Astrocyte of the spinal cord (primary cell): ENCODE results near the gene S100A7A.

Experiments used
- DNase-seq: peaks from one replicate; pipeline ENCODE4 v3.0.0; 2011; ENCODE audit warnings: low read depth, low spot score
- H3K4me3 ChIP-seq: 2 replicates; pipeline ENCODE4 v1.5.1; 2011; ENCODE audit warnings: low read depth, mild to moderate bottlenecking, low read length, moderate library complexity
- CTCF ChIP-seq: IDR thresholded peaks from 2 replicates; pipeline ENCODE4 v1.5.1; 2012; ENCODE audit warnings: low read depth, mild to moderate bottlenecking, low read length, inconsistent platforms
- in situ Hi-C: cut with HindIII; loops from 2 replicates; pipeline ENCODE4 v1.10.0; 2017; ENCODE audit warnings: low sequenced_read_pairs

The S100A7A gene

GRCh38 chr1:153430561-153430960 is 14.2 kb downstream of the S100A7A start:
- in situ Hi-C loops, result no loop called here
- no peak for TF ChIP-seq CTCF
- H3K4me3 ChIP-seq, result no peak overlapping the region
- no peak for DNase-seq

GRCh38 chr1:153431002-153431401 is 14.7 kb downstream of the S100A7A start:
- no peak for TF ChIP-seq CTCF
- in situ Hi-C loops, result no loop called here
- no peak overlapping the region for H3K4me3 ChIP-seq
- no peak for DNase-seq

GRCh38 chr1:153431427-153431826 is 15.1 kb downstream of the S100A7A start:
- in situ Hi-C loops, result no loop called here
- no peak for TF ChIP-seq CTCF
- H3K4me3 ChIP-seq, result no peak overlapping the region
- no peak for DNase-seq

GRCh38 chr1:153431928-153432327 is 15.6 kb downstream of the S100A7A start:
- in situ Hi-C loops, result no loop called here
- DNase-seq, result no peak
- no peak for TF ChIP-seq CTCF
- H3K4me3 ChIP-seq, result no peak overlapping the region

- H3K4me3 ChIP-seq, result no peak overlapping the region
- in situ Hi-C loops, result no loop called here
- no peak for TF ChIP-seq CTCF
- no peak for DNase-seq
Measured at GRCh38 chr1:153432874-153433681, 16.8 kb downstream of the S100A7A start.

- in situ Hi-C loops, result no loop called here
- DNase-seq, result no peak
- H3K4me3 ChIP-seq, result no peak overlapping the region
- no peak for TF ChIP-seq CTCF
Measured at GRCh38 chr1:153434746-153435455, 18.6 kb downstream of the S100A7A start.
